Heart right ventricle (tissue), 16 donors: ENCODE results near the gene SLC2A4RG. TPM values are rescaled to one million over a fixed set of nuclear protein-coding genes. Genes with fewer than 3 reads are reported as not detected.

Source experiments
- ATAC-seq, 8 donors: fragments of 200-7000 bp; cut with Tn5 transposase; one replicate each; pipeline ENCODE4 v1.9.1; 2020; ENCODE audit warnings: mild to moderate bottlenecking in 8 of 8, moderate library complexity in 8 of 8, moderate number of reproducible peaks in 1 of 8
- DNase-seq, 2 donors: peaks; one replicate each; pipeline ENCODE4 v3.0.0-alpha.2; 2020
- H3K27ac ChIP-seq, 10 donors: fragments of 200-600 bp; sonication (generic) in 2 of 10; one replicate each; pipeline versions ENCODE4 v1.5.0 to v1.8.0; 2020 to 2022; ENCODE audit warnings: mild to moderate bottlenecking in 3 of 10
- H3K27me3 ChIP-seq, 7 donors: fragments of 200-600 bp; one replicate each; pipeline ENCODE4 v1.8.0; 2021 to 2022; ENCODE audit warnings: mild to moderate bottlenecking in 2 of 7
- H3K36me3 ChIP-seq, 9 donors: fragments of 200-600 bp; sonication (generic) in 1 of 9; one replicate each; pipeline versions ENCODE4 v1.5.0 to v1.8.0; 2020 to 2022; ENCODE audit warnings: mild to moderate bottlenecking in 2 of 9
- H3K4me1 ChIP-seq, 9 donors: fragments of 200-600 bp; sonication (generic) in 1 of 9; one replicate each; pipeline versions ENCODE4 v1.5.0 to v1.8.0; 2020 to 2022; ENCODE audit warnings: mild to moderate bottlenecking in 4 of 9
- H3K4me3 ChIP-seq, 10 donors: fragments of 200-600 bp; sonication (generic) in 2 of 10; one replicate each; pipeline versions ENCODE4 v1.5.0 to v1.8.0; 2020 to 2022; ENCODE audit warnings: mild to moderate bottlenecking in 7 of 10, moderate library complexity in 2 of 10
- H3K9me3 ChIP-seq, 11 donors: fragments of 200-600 bp in 10 of 11; sonication (generic) in 2 of 11; one replicate each; pipeline versions ENCODE4 v1.5.0 to v1.8.0; 2013 to 2022; ENCODE audit warnings: mild to moderate bottlenecking in 2 of 11, control low read depth in 1 of 11, moderate library complexity in 1 of 11
- CTCF ChIP-seq, 9 donors: fragments of 200-600 bp; sonication (generic) in 2 of 9; IDR thresholded peaks; one replicate each; pipeline versions ENCODE4 v1.5.0 to v1.8.0; 2021 to 2022; ENCODE audit warnings: antibody characterized with exemption in 9 of 9, mild to moderate bottlenecking in 5 of 9, moderate library complexity in 1 of 9
- WGBS, 2 donors: extraction: QIAGEN DNeasy Blood & Tissue Kit; methylation state at CpG; one replicate each; pipeline ENCODE4 v1.1.7; 2013; ENCODE audit warnings: inconsistent platforms in 1 of 2; 5-methylcytosine and 5-hydroxymethylcytosine counted together
- intact Hi-C, 10 donors: fragments of 100-400 bp; cut with DNase I; formaldehyde crosslinking; loops; one replicate each; pipeline versions ENCODE4 v1.11.1 to v1.14.2; 2022
- polyA plus RNA-seq, 2 donors: library from polyadenylated mRNA; stranded (reverse); fragments of 200-250 nt; gene quantifications; one replicate each; pipeline ENCODE4 v1.2.3, GENCODE V29; 2013
- total RNA-seq, 10 donors: library from RNA; stranded (reverse); fragmentation: NEBNext Ultra II Directional in 3 of 10; extraction: Animal tissue kit (Norgen Biotek cat#: 25700) in 3 of 10; gene quantifications; one replicate each; pipeline versions ENCODE4 v1.2.1 to v1.2.4, GENCODE V29; 2021 to 2023
- donor health status: Arrhythmogenic right ventricular cardiomyopathy.
- donor health status: ischemic (EF 13 %, LVEDD 7.1; RV severe dilation, severe dysfunction).
- donor health status: healthy with polysubstance abuse.
- donor health status: DM: no; HTN: yes; CAD: no.
- donor health status: DM: no; HTN: no; CAD: no.
- donor health status: ischemic (EF 25% LVEDD 6.9; RV normal size, moderate dysfunction).
- donor health status: ischemic (EF 25% LVEDD 5.7; RV mildly dilated, moderate dysfunction).
- donor health status: healthy.
- donor health status: DM: yes; HTN: yes; CAD: no.
- donor health status: Ischemic cardiomyopathy.
- donor health status: ischemic (EF 35%, LVEDD 5.7; RV mildly dilated, moderate dysfunction).
- donor health status: nonischemic (EF 11% LVEDD 7.7; RV severe dilation, severe dysfunction).
- donor health status: DM: yes; HTN: yes; CAD: no.
- donor health status: PGD.
- donor health status: ischemic (EF 29% LVEDD 5.4; RV normal size, mild dysfunction).
- donor health status: nonischemic (EF 23%, LVEDD 6.1; RV moderate dilation, normal function).

The SLC2A4RG gene
- total and polyA plus RNA-seq, 12 donors: 36.3 to 114 (median 76.8) TPM

- Histone ChIP-seq H3K4me3 (no peak overlapping the region), H3K36me3 (peaks cover 0 to 90% (median 12%) of the 10 kb centered on the region in 9 donors), H3K9me3 (no peaks in the 10 kb centered on the region), H3K27me3 (no peaks in the 10 kb centered on the region), H3K27ac (peak overlapping the region in 3 of 10 donors; percentile 33 to 38 (median 37)), H3K4me1 (no peaks in the 10 kb centered on the region)
- 72 to 74% methylated on average over 20 of the region's 20 CpGs for WGBS, 2 donors
- peak in 3 of 8 donors; percentile 5 to 12 (median 9) for ATAC-seq
- no peak for DNase-seq
- intact Hi-C loops: no loop called here
- no peak for TF ChIP-seq CTCF (IDR thresholded peaks at IDR 0.05)
Measured at GRCh38 chr20:63748070-63748933, 8.7 kb downstream of the SLC2A4RG start.

GRCh38 chr20:63748934-63749270 is 9.3 kb downstream of the SLC2A4RG start:
- Histone ChIP-seq H3K4me1 (peaks cover 0 to 1% (median 0%) of the 10 kb centered on the region in 9 donors), H3K9me3 (no peaks in the 10 kb centered on the region), H3K4me3 (no peak overlapping the region), H3K27me3 (no peaks in the 10 kb centered on the region), H3K27ac (no peak overlapping the region), H3K36me3 (peaks cover 0 to 90% (median 6%) of the 10 kb centered on the region in 9 donors)
- ATAC-seq (no peak), DNase-seq (no peak)
- intact Hi-C loops: no loop called here
- 90 to 91% methylated on average over 11 of the region's 11 CpGs for WGBS, 2 donors
- TF ChIP-seq CTCF (IDR thresholded peaks at IDR 0.05): no peak

- no peak for DNase-seq
- no peak for ATAC-seq
- 90 to 94% methylated on average over 16 of the region's 16 CpGs for WGBS, 2 donors
- Histone ChIP-seq H3K27me3 (no peaks in the 10 kb centered on the region), H3K4me1 (peaks cover 0 to 6% (median 0%) of the 10 kb centered on the region in 9 donors), H3K36me3 (peaks cover 0 to 86% (median 6%) of the 10 kb centered on the region in 9 donors), H3K27ac (peak overlapping the region in 1 of 10 donors; percentile 80), H3K4me3 (no peak overlapping the region), H3K9me3 (no peaks in the 10 kb centered on the region)
- no peak for TF ChIP-seq CTCF (IDR thresholded peaks at IDR 0.05)
- intact Hi-C loops: no loop called here
Measured at GRCh38 chr20:63749597-63750508, 10.3 kb downstream of the SLC2A4RG start.

- intact Hi-C loops: no loop called here
- DNase-seq (no peak), ATAC-seq (no peak)
- H3K9me3 ChIP-seq: no peaks in the 10 kb centered on the region
- TF ChIP-seq CTCF (IDR thresholded peaks at IDR 0.05): no peak
- H3K27me3 ChIP-seq: no peaks in the 10 kb centered on the region
- H3K27ac ChIP-seq: peak overlapping the region in 1 of 10 donors; percentile 80
- H3K36me3 ChIP-seq: peaks cover 0 to 82% (median 6%) of the 10 kb centered on the region in 9 donors
- H3K4me1 ChIP-seq: peaks cover 0 to 6% (median 0%) of the 10 kb centered on the region in 9 donors
- WGBS, 2 donors: 80% methylated on average over 26 of the region's 26 CpGs
- H3K4me3 ChIP-seq: no peak overlapping the region
Measured at GRCh38 chr20:63750807-63751470, 11.4 kb downstream of the SLC2A4RG start.
